ENCODE data around the gene MAP3K4.

MAP3K4 gene

GRCh38 chr6:161009991-161010390 is 18.4 kb downstream of the MAP3K4 start:
- no peak for DNase-seq

- no peak for DNase-seq
These were observed 18.8 kb downstream of the MAP3K4 start for GRCh38 chr6:161010418-161010817.

- no peak for DNase-seq
These were observed 20.2 kb downstream of the MAP3K4 start for GRCh38 chr6:161011492-161012480.

GRCh38 chr6:161013695-161014094 is 22.1 kb downstream of the MAP3K4 start:
- no peak for DNase-seq

GRCh38 chr6:161017766-161018564 is 26.4 kb downstream of the MAP3K4 start:
- no peak for DNase-seq

- no peak for DNase-seq
These were observed 27.8 kb downstream of the MAP3K4 start for GRCh38 chr6:161019324-161019839.

- no peak for DNase-seq
These were observed 30.0 kb downstream of the MAP3K4 start for GRCh38 chr6:161021543-161021942.

GRCh38 chr6:161021998-161022743 is 30.6 kb downstream of the MAP3K4 start:
- DNase-seq: no peak

- DNase-seq: no peak
These were observed 31.7 kb downstream of the MAP3K4 start for GRCh38 chr6:161023316-161023715.

GRCh38 chr6:161024364-161024920 is 32.9 kb downstream of the MAP3K4 start:
- no peak for DNase-seq

GRCh38 chr6:161027385-161027784 is 35.8 kb downstream of the MAP3K4 start:
- no peak for DNase-seq

- DNase-seq: no peak
These were observed 37.7 kb downstream of the MAP3K4 start for GRCh38 chr6:161029195-161029809.

GRCh38 chr6:161031721-161032495 is 40.3 kb downstream of the MAP3K4 start:
- DNase-seq: no peak

- DNase-seq: no peak
These were observed 42.1 kb downstream of the MAP3K4 start for GRCh38 chr6:161033667-161034066.

GRCh38 chr6:161035182-161035980 is 43.8 kb downstream of the MAP3K4 start:
- no peak for DNase-seq

GRCh38 chr6:161035981-161036263 is 44.4 kb downstream of the MAP3K4 start:
- DNase-seq: no peak

- no peak for DNase-seq
These were observed 46.3 kb downstream of the MAP3K4 start for GRCh38 chr6:161037873-161038228.

- peak; percentile 18 for DNase-seq
These were observed 46.9 kb downstream of the MAP3K4 start for GRCh38 chr6:161038229-161039031.

- no peak for DNase-seq
These were observed 49.7 kb downstream of the MAP3K4 start for GRCh38 chr6:161041274-161041673.

GRCh38 chr6:161044335-161044734 is 52.8 kb downstream of the MAP3K4 start:
- DNase-seq: no peak
